ENCODE data around the gene SORL1-AS1.
A peak's percentile ranks its signal among the peaks of the same experiment; 100 is the strongest.

SORL1-AS1 gene

GRCh38 chr11:121467471-121467870 is 14.7 kb upstream of the SORL1-AS1 start:
- Histone ChIP-seq H2AFZ (replicated peaks; ENCODE audit: low read length, poor library complexity) (no peak overlapping the region), H3K27me3 (ENCODE audit: control insufficient read depth, insufficient read depth, low read length) (no peaks in the 10 kb centered on the region), H3K56ac (ENCODE audit: extremely low read depth, insufficient read depth, low read length) (no peak overlapping the region), H3K4me3 (ENCODE audit: insufficient read depth, low read depth, low read length) (no peak overlapping the region), H2BK120ac (ENCODE audit: low read depth, low read length) (peak overlapping the region; percentile 95), H2AK5ac (ENCODE audit: low read depth, low read length) (peak overlapping the region; percentile 93), H4K20me1 (ENCODE audit: insufficient read depth, low read length) (peaks cover 4% of the 10 kb centered on the region; the same call in 1 of the 2 replicates), H3K18ac (ENCODE audit: low read depth, low read length) (peak overlapping the region; percentile 82; the same call in 1 of the 2 replicates), H4K8ac (ENCODE audit: low read depth in 2 of 2, low read length in 2 of 2) (peak overlapping the region; percentile 65 to 91; a peak in 3 of 4 replicates), H3K23ac (ENCODE audit: low read depth, low read length) (peak overlapping the region; percentile 58; the same call in 1 of the 2 replicates), H3K4ac (ENCODE audit: low read depth, low read length) (peak overlapping the region; percentile 89; the same call in 1 of the 2 replicates), H3K79me1 (ENCODE audit: low read depth in 1 of 2, low read length in 2 of 2) (peaks cover 0 to 7% of the 10 kb centered on the region in 2 experiments; a peak in 2 of 4 replicates), H2BK5ac (ENCODE audit: low read depth, low read length, poor library complexity, severe bottlenecking) (no peak overlapping the region), H2BK20ac (ENCODE audit: low read depth, low read length) (peak overlapping the region; percentile 97), H2BK15ac (ENCODE audit: low read depth, low read length) (peak overlapping the region; percentile 75; the same call in 2 of the 3 replicates), H3K9me1 (ENCODE audit: insufficient read depth, low read length) (peaks cover 14% of the 10 kb centered on the region; the same call in 1 of the 2 replicates), H4K91ac (ENCODE audit: insufficient read depth, low read depth, low read length) (peak overlapping the region; percentile 67), H3K9ac (ENCODE audit: low read depth, low read length) (no peak overlapping the region), H3K36me3 (ENCODE audit: control insufficient read depth, insufficient read depth, low read length) (no peaks in the 10 kb centered on the region), H3K14ac (replicated peaks; ENCODE audit: low read depth, low read length) (peak overlapping the region; percentile 51; the same call in 1 of the 2 replicates), H3K4me2 (ENCODE audit: low read depth, low read length) (no peak overlapping the region), H2AK9ac (replicated peaks; ENCODE audit: low read depth, low read length, poor library complexity) (no peak overlapping the region), H3K4me1 (ENCODE audit: control insufficient read depth, insufficient read depth, low read length) (peaks cover 17% of the 10 kb centered on the region), H3K9me3 (ENCODE audit: control insufficient read depth, insufficient read depth, low read length) (no peaks in the 10 kb centered on the region), H3K27ac (ENCODE audit: insufficient read depth, low read length) (no peak overlapping the region), H4K5ac (ENCODE audit: low read depth, low read length) (no peak overlapping the region)
- ChIA-PET CTCF (interaction anchor here (1.3 kb wide), 1 partner anchor 9 kb away, joined by 3 read pairs; no protein-coding TSS in a partner anchor), POLR2A (ENCODE audit: unreplicated experiment) (no interaction called here)
- intact Hi-C loops (cut with micrococcal nuclease) (loop anchor here (10.0 kb wide), 1 partner anchor 737 kb away; no protein-coding TSS in a partner anchor), in situ Hi-C loops (cut with MboI; ENCODE audit: low sequenced_read_pairs) (loop anchor here (25.0 kb wide), 1 partner anchor 645 kb away; the partner anchor contains the start of gene BLID), dilution Hi-C loops (cut with HindIII; ENCODE audit: low sequenced_read_pairs, unreplicated experiment) (no loop called here)
- TF ChIP-seq RCOR1 (IDR thresholded peaks at IDR 0.05; ENCODE audit: insufficient replicate concordance, low read length): no peak
- TF ChIP-seq RAD21 (IDR thresholded peaks at IDR 0.05; ENCODE audit: low read length): no peak
- no peak for TF ChIP-seq RFX5 (IDR thresholded peaks at IDR 0.05; ENCODE audit: low read depth, low read length)
- no peak for TF ChIP-seq MAFK (IDR thresholded peaks at IDR 0.05; ENCODE audit: low read depth, low read length)
- no peak for TF ChIP-seq SMC3 (IDR thresholded peaks at IDR 0.05; ENCODE audit: low read depth, low read length)
- no peak for TF ChIP-seq ELK1 (IDR thresholded peaks at IDR 0.05; ENCODE audit: borderline replicate concordance, low read depth, low read length)
- no peak for TF ChIP-seq CHD1 (IDR thresholded peaks at IDR 0.05; ENCODE audit: low read depth, low read length)
- TF ChIP-seq MAZ (IDR thresholded peaks at IDR 0.05; ENCODE audit: borderline replicate concordance, low read depth, low read length): no peak
- TF ChIP-seq NFE2L2 (IDR thresholded peaks at IDR 0.05; ENCODE audit: low read depth, low read length): no peak
- TF ChIP-seq MXI1 (IDR thresholded peaks at IDR 0.05; ENCODE audit: borderline replicate concordance, low read depth, low read length): no peak
- no peak for TF ChIP-seq CTCF (conservative IDR thresholded peaks at IDR 0.05; ENCODE audit: low read depth, low read length)
- TF ChIP-seq BHLHE40 (IDR thresholded peaks at IDR 0.05; ENCODE audit: low read depth, low read length): no peak
- TF ChIP-seq FOS (IDR thresholded peaks at IDR 0.05; ENCODE audit: low read depth, low read length): no peak
- TF ChIP-seq POLR2A (IDR thresholded peaks at IDR 0.05; ENCODE audit: low read depth, low read length): no peak
- no peak for TF ChIP-seq USF2 (IDR thresholded peaks at IDR 0.05; ENCODE audit: low read depth, low read length)
- no peak for TF ChIP-seq CEBPB (IDR thresholded peaks at IDR 0.05; ENCODE audit: low read depth, low read length)
- ATAC-seq (ENCODE audit: low read depth) (no peak), DNase-seq (no peak)
- WGBS, 2 experiments (ENCODE audit: extremely low coverage in 2 of 2, insufficient read length in 1 of 2): no CpG with 5 or more reads among the region's 2 CpGs
- no TSS peak for BruUV-seq (replicated peaks)

Measured in IMR-90 (cell line).